ENCODE results near the gene LPIN3.

LPIN3 gene

DNA sequence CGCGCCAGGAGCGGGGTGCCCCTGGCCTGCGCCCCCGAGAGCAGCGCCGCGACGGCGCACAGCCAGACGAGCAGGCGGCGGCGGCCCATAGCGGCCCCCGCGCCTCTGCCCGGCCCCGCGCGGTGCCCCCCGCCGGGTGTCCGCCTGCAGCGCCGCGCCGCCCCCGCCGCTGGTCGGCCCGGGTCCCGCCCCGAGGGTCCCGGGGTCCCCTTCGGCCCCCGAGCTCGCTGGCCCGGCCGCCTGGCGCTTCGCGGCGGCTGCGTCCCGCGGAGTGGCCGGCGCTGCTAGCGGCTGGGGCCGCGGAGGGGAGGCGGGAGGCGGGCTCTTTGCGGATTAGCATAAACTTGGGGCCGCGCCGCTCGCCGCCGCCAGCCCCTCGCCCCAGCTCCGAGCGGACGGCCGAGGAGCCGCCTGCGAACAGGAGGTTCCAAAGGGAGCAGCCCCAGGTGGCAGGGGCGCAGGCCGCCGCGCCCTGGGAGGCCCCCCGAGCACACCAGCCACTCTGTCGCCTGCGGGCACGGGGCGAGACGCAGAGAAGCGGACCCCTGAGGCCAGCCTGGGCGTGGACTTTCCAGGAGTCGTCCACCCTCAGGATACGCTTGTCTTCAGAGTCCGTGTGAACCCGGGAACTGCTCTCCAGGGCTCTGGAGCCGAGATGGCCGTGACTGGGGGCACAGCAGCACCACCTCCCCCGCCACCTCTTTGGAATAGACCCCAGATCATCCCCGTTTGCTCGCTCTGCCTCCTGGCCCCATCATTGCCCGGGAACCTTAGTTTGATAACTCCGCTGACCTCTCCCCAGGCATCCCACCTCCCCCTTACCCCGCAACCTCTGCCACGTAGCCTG lies 26.1 kb downstream of the LPIN3 start, which contains the start of gene EMILIN3:
EMILIN3 (minus strand) TSS at position 273 of the 847 bp plus-strand sequence; CDS start at position 89, 184 bp downstream.
- no peak for DNase-seq (ENCODE audit: low spot score)

DNA sequence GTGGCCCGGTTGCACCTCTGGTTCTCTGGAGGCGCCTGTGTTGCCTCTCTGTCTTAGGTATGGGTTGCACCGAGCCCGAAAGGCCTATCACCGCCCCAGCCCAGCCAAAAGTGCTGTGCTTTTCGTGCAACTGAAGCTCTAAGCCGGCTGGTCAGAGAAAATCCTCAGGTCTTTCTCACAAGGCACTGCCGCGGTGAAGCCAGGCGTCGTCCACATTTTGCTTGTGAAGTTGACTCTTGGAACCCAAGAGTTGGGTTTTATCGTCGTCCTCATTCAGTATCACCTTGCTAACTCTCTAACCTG lies 26.7 kb downstream of the LPIN3 start:
- no peak for DNase-seq (ENCODE audit: low spot score)

DNA sequence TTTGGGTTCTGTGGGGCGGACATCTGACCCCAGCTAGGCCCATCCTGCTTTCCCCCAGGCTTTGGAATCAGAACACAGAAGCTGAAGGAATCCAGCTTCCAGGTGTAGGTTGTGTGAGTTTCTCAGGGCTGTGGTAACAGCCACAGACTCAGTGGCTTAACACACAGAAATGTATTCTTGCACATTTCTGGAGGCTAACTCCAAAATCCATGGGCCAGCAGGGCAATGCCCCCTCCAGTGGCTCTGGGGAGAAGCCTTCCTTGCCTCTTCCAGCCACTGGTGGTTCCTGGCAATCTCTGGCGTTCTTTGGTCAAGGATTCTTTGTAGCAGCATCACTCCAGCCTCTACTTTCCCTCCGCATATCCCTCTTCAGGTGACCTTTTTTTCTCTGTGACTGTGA lies 27.3 kb downstream of the LPIN3 start:
- no peak for DNase-seq (ENCODE audit: low spot score)

DNA sequence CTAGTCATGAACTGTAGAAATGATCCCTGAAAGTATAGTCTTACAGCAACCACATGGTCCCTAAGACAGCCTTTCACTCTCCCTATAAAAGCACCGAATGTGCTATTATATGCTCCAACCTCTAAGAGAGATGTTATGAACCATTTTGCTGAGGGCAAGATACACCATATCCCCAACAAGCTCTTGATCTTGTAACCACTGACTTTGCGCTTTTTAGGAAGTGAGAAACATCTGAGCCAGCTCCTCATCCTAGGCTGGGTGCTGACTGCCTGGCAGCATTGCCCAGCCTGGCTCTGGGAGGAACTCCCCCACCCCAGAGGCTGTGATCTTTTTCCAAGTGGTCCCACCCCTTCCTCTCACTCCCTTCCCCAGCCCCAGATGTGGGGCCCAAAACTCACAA lies 29.1 kb downstream of the LPIN3 start:
- DNase-seq (ENCODE audit: low spot score): no peak

DNA sequence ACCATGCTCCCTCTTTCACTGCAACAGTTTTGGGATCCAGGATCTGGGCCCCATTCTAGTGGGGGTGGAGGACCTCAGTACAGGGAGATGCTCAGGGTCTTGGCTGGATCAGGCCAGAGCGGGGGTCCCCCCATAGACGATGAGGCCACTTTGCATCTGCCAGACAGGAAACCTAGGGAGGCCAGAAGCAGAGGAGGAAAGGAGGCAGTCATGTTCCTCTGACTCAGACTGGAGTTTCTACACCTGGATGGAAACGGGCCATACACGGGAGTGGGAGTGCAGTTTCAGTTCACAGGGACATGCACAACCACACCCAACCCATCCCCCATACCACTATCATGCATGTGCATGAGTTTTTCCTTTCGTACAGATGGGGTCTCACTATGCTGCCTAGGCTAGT lies 29.6 kb downstream of the LPIN3 start:
- DNase-seq (ENCODE audit: low spot score): no peak

DNA sequence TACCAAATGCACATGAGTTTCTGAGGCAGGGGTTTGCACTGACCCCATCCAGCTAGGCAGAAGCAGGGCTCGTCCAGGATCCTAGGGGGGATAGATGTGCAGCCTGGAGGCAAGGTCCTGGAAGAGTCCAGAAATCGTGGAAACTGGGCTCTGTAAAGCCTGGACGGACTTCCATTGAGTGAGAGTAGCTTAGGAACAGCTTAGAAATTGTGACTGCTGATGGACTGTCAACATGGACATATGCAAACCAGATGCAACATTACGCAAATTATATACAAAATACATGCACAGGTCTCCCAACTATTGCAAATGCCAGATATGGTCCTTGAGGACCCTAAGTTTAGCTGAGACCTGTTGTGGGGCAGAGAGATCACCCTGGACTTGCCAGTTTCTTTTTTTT lies 30.8 kb downstream of the LPIN3 start:
- DNase-seq (ENCODE audit: low spot score): no peak

DNA sequence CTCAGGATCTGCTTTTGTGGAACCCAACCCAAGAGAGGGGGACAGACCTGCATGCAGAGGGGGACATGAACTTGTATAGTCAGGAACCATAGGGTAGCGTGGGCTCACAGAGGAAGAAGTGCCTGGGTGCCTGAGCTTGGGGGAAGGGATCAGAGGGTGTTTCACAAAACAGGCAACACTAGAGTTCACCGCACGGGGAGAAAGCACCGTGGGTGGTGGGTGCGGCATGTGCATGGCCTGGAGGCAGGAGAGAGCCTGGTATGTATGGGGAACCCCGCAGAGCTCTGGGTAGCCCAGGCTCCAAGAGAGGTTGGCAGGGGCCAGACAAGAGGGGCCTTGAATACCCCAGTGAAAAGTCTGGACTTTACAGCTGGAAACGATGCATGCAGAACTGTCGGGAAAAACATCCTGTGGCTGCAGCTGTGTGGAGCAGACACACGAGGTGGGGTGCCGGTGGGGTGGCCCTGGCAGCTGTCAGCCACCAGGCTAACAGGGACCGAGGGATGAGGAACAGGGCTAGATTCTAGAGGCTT lies 32.7 kb downstream of the LPIN3 start:
- DNase-seq (ENCODE audit: low spot score): no peak

DNA sequence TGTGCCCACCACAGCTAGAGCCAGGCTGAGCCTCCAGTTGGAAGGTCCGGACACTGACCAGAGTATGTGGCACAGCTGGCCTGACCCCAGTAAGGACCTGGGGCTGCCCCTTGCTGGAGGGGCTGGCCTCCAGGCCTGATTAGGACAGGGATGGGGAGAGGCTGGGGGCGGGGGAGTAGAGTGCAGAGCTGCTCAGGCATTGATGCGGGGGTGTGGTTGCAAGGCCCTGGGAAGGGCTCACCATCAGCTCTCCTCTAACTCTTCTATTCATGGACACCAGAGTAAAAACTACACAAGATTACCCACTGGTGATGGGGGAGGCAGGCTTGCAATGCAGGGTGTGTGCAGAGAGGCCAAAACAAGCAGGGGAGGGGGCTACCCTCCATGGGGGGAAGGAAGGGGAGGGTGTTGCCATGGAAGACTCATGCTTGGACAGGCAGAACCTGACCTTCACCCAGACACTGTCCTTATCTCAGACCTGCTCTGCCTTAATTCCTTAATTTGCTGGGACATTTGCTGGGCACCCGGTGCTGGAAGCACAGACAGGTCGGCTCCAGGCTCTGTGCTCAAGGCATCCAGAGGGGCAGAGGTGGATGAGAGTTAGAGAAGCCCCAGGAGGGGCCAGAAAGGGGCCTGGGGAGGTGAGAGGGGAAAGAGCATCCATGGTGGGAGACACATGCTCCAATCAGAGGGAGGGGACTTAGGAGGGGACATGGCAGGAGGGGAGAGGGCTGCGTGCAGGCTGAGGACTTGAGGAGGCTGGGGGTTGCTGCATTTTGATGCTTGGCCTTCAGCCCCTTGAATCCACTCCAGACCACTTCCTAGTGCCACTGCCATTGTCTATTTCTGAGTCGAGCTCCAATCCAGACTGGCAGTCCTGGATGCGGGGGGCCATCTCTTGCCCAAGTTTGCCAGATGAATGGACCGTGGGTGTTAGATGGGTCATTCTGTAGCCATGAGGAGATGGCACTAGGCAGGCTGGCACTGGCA lies 33.6 kb downstream of the LPIN3 start:
- no peak for DNase-seq (ENCODE audit: low spot score)

DNA sequence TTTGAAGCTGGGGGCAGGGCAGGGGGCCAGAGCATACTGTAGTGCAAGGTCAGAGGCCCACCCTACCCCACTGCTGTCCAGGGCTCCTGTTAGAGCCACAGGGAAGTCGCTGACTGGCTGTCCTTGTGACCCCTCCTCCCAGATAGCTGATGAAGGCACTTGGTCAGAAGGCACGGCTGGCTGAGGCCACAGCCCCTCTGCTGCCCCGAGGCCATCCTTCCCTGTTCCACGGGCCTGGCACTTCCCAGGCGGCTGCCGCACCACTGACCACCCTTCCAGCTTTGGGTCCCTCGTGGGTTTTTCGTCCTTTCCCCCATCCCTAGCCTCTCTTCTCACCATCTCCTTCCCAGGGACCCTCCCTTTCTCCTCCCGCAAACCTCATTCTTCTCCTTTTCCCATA lies 35.2 kb downstream of the LPIN3 start:
- no peak for DNase-seq (ENCODE audit: low spot score)

DNA sequence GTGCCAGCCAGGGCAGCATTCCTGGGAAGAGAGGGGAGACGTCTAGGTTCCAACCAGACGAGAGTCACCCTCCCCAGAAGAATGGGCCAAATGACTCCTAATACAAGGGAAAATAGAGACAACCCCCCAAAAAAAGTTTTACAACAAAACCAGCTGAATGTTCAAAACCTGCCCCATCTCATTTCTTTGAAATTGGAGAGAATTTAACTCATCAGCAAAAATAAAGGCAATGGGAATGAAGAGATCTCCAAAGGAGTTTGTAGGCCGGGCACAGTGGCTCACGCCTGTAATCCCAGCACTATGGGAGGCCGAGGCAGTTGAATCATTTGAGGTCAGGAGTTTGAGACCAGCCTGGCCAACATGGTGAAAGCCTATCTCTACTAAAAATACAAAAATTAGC lies 35.7 kb downstream of the LPIN3 start:
- DNase-seq (ENCODE audit: low spot score): no peak

DNA sequence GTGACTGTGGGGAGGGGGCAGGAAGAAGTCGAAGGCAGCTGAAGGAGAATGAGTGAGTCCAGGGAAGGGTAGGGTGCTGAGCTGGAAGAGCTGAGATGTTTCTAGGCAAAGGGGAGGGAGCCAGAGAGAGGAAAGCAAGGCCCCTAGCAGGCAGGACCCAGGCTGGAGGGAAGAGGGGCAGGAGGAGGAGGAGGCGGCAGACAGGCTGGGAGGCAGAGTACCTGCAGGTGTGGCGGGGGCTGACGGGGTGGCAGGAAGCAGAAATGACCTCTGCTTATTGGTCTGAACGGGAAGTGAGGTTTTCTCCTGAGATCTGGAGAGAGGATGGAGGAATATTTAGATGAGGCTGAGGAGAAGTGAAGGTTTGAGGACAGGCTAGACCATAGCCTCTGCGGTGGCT lies 36.7 kb downstream of the LPIN3 start:
- no peak for DNase-seq (ENCODE audit: low spot score)

DNA sequence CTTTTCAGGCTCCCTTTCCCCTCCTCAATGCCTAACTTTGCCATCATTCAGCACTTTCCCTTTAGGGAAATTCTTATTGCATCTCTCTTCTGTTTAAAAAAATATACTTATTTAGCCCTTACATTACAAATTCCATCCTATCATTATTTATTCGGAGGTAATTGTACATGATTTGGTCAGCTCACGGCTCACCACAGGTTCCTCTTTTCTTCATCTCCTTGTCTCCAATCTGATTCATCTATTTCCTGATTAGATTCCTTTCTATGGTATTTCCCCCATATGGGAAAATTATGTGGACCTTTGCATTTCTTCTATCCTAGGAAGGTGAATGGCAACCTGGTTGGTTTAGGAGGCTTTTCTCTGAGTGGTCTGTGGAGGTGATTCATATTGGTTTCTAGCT lies 38.9 kb downstream of the LPIN3 start:
- no peak for DNase-seq (ENCODE audit: low spot score)

DNA sequence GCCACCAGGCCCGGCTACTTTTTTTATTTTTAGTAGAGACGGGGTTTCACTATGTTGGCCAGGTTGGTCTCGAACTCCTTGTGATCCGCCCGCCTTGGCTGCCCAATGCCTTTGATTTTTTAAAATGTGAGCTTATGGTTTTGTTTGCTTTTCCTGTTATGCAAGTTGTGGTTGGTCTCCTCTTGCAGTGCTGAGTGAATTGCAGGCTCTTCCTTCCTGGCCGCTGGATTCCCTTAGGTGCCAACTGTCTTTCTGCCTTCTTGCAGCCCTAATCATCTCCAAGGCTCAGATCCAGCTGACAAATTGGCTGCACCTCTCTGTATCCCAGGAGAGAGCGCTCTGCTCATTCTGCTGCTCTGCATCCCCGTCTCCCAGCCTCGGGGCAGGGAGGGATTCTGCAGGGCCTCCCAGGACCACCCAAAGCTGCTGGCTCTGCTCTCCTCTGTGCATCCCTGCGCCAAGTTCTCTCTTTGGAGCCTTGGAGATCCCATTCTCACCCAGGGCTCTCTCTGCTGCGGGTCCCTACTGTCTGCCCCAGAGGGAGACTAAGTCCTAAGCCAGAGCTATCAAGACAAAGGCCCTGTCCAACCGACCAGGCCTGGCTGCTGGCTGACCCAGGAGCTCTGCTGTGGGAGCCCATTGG lies 40.1 kb downstream of the LPIN3 start:
- no peak for DNase-seq (ENCODE audit: low spot score)

DNA sequence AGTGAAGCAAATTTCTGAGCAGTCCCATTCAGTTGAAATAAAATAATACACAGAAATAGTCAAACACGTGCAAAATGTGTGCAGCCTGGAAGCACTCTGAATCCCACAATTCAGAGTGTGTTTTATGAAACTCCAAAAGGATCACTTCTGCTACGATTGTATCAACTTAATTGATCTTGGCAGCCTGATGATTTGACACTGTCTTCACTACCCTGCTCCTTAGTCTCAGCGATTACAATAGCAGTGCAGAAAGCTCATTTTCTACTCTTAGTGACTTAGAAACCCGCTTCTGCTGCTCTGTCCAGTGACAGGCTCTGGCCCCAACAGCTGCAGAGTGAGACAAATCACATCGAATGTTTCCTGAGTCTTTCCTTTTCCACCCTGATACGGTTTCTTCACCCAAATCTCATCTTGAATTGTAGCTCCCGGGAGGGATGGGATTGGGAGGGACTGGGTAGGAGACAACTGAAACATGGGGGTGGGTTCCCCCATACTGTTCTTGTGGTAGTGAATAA lies 42.2 kb downstream of the LPIN3 start:
- DNase-seq (ENCODE audit: low spot score): no peak

DNA sequence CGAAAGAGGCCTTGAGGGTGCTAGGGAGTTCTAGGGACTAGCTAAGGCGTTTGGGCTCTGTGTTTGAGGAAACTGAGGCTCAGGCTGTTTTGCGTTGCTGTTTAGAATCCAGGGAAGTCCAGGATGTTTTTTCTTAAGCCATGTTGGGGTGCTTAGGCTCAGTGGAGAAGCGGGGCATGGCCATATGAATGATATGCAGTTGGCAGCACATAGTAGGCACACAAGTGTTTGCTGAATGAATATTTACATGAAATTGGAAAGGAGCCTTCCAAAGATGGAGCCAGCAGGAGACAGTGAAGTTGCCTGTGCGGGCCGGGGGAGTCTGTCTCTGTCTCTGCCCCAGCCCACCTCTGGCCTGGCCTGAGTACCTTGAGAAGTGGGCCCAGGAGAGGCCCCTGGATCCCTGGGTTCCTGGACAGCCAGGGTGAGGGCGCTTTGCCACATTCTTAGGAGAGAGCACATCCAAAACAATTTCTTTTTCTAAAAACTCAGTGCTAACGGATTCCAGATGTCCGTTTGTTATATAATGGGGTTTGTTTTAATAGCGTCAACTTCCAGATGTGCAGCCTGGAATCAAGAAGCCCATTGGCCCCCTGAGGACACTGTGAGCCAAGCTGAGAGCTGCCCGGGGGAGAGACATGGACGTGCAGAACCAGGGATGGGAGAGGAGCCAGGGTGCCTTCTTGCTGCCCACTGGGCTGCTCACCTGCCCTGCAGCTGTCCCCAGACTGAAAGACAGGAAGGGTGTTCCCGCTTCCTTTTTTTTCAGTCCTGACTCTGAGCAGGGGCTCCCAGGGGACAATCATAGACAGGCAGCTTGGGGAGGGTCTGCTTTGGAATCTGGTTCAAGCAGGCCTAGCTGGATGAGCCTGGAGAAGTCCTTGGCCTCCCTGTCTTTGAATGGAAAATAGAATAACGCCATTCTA lies 46.1 kb downstream of the LPIN3 start:
- no peak for DNase-seq (ENCODE audit: low spot score)

DNA sequence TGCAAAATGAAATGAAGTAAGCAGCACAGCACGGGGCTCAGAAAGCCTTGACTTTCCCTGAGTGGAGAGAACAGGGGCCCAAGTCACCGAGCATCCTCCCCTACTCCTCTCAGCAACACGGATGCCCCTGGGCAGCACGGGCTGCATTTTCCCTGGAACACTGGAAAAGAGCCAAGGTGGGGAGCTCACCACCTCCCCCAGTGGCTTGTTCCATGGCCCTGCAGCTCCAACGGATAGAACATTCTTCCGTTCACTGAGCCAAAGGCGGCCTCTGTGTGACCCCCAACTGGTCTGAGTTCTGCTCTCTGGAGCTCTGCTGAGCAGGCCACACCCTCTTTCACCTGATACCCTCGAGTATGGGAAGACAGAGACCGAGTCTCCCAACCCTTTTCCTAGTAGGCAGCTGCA lies 46.8 kb downstream of the LPIN3 start:
- peak; percentile 16 for DNase-seq (ENCODE audit: low spot score)

DNA sequence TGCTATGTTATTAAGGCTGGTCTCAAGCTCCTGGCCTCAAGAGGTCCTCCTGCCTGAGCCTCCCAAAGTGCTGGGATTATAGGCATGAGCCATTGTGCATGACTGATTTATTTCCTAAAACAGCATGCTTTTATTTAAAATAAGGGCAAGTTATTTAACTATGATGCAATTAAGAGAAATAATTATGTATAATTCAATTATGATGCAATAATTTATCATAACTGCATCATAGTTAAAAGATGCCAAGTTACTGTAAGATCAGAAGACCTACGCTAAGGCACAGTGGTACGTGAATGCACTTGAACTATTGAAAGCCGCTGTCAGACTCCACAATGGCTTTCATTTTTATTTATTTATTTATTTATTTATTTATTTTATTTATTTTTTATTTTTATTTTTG lies 50.3 kb downstream of the LPIN3 start:
- no peak for DNase-seq (ENCODE audit: low spot score)

DNA sequence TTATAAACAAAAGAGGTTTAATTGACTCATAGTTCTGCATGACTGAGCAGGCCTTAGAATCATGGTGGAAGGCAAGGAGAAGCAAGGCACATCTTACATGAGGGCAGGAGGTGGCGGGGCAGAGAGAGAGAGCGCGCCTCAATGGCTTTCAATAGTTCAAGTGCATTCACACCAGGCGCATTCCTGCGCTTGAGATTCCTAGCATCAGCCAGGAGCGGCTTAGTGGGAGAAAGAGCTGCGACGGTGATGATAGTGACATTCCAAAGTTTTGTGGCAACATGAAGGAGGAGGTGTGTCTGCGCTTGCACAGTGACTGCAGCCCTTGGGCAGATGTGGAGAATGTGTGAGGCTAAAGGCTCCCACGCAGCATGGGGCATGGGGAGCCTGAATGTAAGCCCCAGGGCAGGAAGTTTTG lies 51.0 kb downstream of the LPIN3 start:
- DNase-seq (ENCODE audit: low spot score): no peak

DNA sequence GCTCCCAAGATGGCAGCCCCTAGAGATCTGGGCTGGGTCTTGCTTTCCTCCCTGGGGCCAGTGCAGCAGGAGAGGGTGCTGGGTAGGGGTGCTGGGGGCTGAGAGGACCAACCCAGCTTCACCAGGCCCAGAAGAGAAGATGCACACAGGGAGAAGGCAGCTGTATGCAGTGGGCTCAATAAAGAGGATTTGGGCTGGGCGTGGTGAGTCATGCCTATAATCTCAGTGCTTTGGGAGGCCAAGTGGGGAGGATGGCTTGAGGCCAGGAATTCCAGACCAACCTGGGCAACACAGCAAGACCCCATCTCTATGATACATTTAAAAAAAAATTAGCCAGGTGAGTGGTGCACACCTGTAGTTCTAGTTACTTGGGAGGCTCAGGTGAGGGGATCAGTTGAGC lies 51.7 kb downstream of the LPIN3 start:
- no peak for DNase-seq (ENCODE audit: low spot score)

DNA sequence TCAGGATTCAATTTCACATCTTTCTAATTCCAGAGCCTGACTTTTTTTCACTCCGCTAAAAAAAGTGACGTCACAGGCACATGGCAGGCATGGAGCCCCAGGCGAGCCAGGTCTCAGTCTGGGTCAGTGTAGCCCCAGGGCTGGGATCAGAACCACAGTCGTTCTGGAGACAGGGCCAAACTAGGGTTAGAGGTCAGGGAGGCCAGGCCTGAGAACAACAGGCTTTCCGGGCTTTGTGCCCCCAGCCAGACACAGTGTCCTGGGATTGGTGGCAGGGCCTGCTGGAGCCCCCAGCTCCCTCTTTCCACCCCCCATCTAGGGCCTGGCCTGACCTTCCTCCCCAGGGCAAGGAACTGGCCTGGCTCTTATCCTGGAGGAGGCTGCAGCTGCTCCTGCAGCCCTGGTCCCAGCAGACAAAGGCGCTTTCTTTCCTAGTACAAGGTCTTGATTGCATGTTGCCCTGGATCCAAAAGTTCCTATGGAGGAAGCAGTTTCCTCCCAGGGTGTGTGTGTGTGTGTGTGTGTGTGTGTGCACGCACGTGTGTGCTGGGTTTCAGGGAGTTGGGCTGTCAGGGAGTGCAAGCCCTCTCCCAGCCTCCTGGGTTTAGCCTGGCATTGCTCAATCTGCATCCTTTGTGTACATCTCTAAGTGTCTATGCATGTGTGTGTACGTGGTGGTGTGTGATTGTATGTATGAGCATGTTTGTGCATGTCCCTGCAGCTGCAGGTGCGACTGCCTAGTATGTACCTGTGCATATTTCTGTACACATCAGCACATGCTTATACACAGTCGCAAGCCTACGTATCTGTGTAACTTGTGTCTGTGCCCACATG lies 52.5 kb downstream of the LPIN3 start:
- DNase-seq (ENCODE audit: low spot score): no peak

Measured in RKO (cell line).